ENCODE measurements around the gene IP6K3.

GRCh38 chr6:33686225-33686924 is 60.3 kb downstream of the IP6K3 start:
- TF ChIP-seq CTCF (IDR thresholded peaks at IDR 0.05) (no peak), POLR2AphosphoS5 (IDR thresholded peaks at IDR 0.05) (no peak), POLR2A (IDR thresholded peaks at IDR 0.05) (no peak), EP300 (IDR thresholded peaks at IDR 0.05) (no peak)
